PFSK-1 (cell line): ENCODE data around the gene FARSB.

Source experiments
- SIN3A ChIP-seq: IDR thresholded peaks from 2 replicates; pipeline ENCODE4 v1.6.1; 2012; ENCODE audit warnings: mild to moderate bottlenecking, low read length, moderate library complexity, borderline replicate concordance; ENCODE audit not compliant: insufficient read depth
- TAF1 ChIP-seq: IDR thresholded peaks from 2 replicates; pipeline ENCODE4 v1.6.1; 2012; ENCODE audit warnings: low read length, control low read depth, borderline replicate concordance; ENCODE audit not compliant: insufficient read depth

GRCh38 chr2:222703886-222704285 is 48.0 kb upstream of the FARSB start:
- TF ChIP-seq TAF1 (no peak), SIN3A (no peak)
